H9 (cell line): ENCODE measurements around the gene ZNF101. TPM values are rescaled to one million over a fixed set of nuclear protein-coding genes. Genes with fewer than 3 reads are reported as not detected.

ENCODE experiments used
- DNase-seq: peaks from one replicate; pipeline ENCODE4 v3.0.0-alpha.2; 2017
- H2AFZ ChIP-seq: one replicate; pipeline ENCODE4 v1.6.1; 2013; ENCODE audit warnings: mild to moderate bottlenecking, low read length, control low read depth, moderate library complexity
- H2AK5ac ChIP-seq: 2 replicates; pipeline ENCODE4 v1.6.1; 2013; ENCODE audit warnings: low read length, control low read depth, mixed read lengths; ENCODE audit not compliant: insufficient read length
- H2BK120ac ChIP-seq: one replicate; pipeline ENCODE4 v1.6.1; 2013; ENCODE audit warnings: low read depth, mild to moderate bottlenecking, low read length, control low read depth, inconsistent platforms; ENCODE audit not compliant: poor library complexity, severe bottlenecking
- H2BK12ac ChIP-seq: 2 replicates; pipeline ENCODE4 v1.6.1; 2013; ENCODE audit warnings: low read length, control low read depth, mixed read lengths, low read depth; ENCODE audit not compliant: insufficient read length
- H2BK15ac ChIP-seq: 2 replicates; pipeline ENCODE4 v1.6.1; 2013; ENCODE audit warnings: low read depth, low read length, control low read depth
- H2BK20ac ChIP-seq: one replicate; pipeline ENCODE4 v1.6.1; 2013; ENCODE audit warnings: low read depth, mild to moderate bottlenecking, low read length, control low read depth, inconsistent platforms; ENCODE audit not compliant: poor library complexity, severe bottlenecking
- H2BK5ac ChIP-seq: 2 replicates; pipeline ENCODE4 v1.6.1; 2013; ENCODE audit warnings: low read length, control low read depth, mixed read lengths; ENCODE audit not compliant: insufficient read length
- H3K14ac ChIP-seq: 2 replicates; pipeline ENCODE4 v1.6.1; 2013; ENCODE audit warnings: low read length, control low read depth; ENCODE audit not compliant: insufficient read depth
- H3K18ac ChIP-seq: 2 replicates; pipeline ENCODE4 v1.6.1; 2013; ENCODE audit warnings: low read depth, mild to moderate bottlenecking, mixed read lengths, low read length, control low read depth; ENCODE audit not compliant: insufficient read length
- H3K23ac ChIP-seq: 2 replicates; pipeline ENCODE4 v1.6.1; 2013; ENCODE audit warnings: low read length, control low read depth, mixed read lengths, low read depth; ENCODE audit not compliant: insufficient read length
- H3K23me2 ChIP-seq: 2 replicates; pipeline ENCODE4 v1.6.1; 2013; ENCODE audit warnings: low read depth, mild to moderate bottlenecking, mixed read lengths, low read length, control low read depth; ENCODE audit not compliant: insufficient read length, poor library complexity, severe bottlenecking
- H3K27ac ChIP-seq: 2 replicates; pipeline ENCODE4 v1.5.1; 2013; ENCODE audit warnings: low read length, control low read depth, mixed read lengths, low read depth; ENCODE audit not compliant: insufficient read length
- H3K27me3 ChIP-seq: 2 replicates; pipeline ENCODE4 v1.6.1; 2013; ENCODE audit warnings: low read length, control low read depth, inconsistent platforms; ENCODE audit not compliant: insufficient read depth
- H3K4ac ChIP-seq: 2 replicates; pipeline ENCODE4 v1.6.1; 2013; ENCODE audit warnings: low read depth, mild to moderate bottlenecking, control low read depth, inconsistent platforms, low read length, moderate library complexity
- H3K4me1 ChIP-seq: 2 replicates; pipeline ENCODE4 v1.6.1; 2013; ENCODE audit warnings: low read length, control low read depth, inconsistent platforms; ENCODE audit not compliant: insufficient read depth
- H3K4me2 ChIP-seq: 2 replicates; pipeline ENCODE4 v1.6.1; 2013; ENCODE audit warnings: low read length, control low read depth, mixed read lengths; ENCODE audit not compliant: insufficient read length, insufficient read depth
- H3K56ac ChIP-seq: 2 replicates; pipeline ENCODE4 v1.6.1; 2013; ENCODE audit warnings: low read depth, mild to moderate bottlenecking, mixed read lengths, low read length, control low read depth; ENCODE audit not compliant: insufficient read length
- H3K79me1 ChIP-seq: 2 replicates; pipeline ENCODE4 v1.6.1; 2013; ENCODE audit warnings: low read depth, mild to moderate bottlenecking, moderate library complexity, low read length, control low read depth, inconsistent platforms; ENCODE audit not compliant: insufficient read depth, poor library complexity, severe bottlenecking
- H3K79me2 ChIP-seq: 2 replicates; pipeline ENCODE4 v1.6.1; 2013; ENCODE audit warnings: low read length, control low read depth, inconsistent platforms; ENCODE audit not compliant: insufficient read depth
- H3K9ac ChIP-seq: 2 replicates; pipeline ENCODE4 v1.6.1; 2013; ENCODE audit warnings: low read length, control low read depth, mixed read lengths; ENCODE audit not compliant: insufficient read length; ENCODE audit errors: extremely low read depth
- H3K9me3 ChIP-seq: one replicate; pipeline ENCODE4 v1.6.1; 2013; ENCODE audit warnings: low read depth, low read length, inconsistent platforms; ENCODE audit not compliant: control insufficient read depth
- H3T11ph ChIP-seq: one replicate; pipeline ENCODE4 v1.6.1; 2013; ENCODE audit warnings: mild to moderate bottlenecking, low read length, control low read depth, inconsistent platforms
- H4K20me1 ChIP-seq: one replicate; pipeline ENCODE4 v1.6.1; 2013; ENCODE audit not compliant: control insufficient read depth, insufficient read length, insufficient read depth
- H4K5ac ChIP-seq: 2 replicates; pipeline ENCODE4 v1.6.1; 2013; ENCODE audit warnings: low read depth, mild to moderate bottlenecking, mixed read lengths, low read length, control low read depth; ENCODE audit not compliant: insufficient read length
- H4K8ac ChIP-seq: replicated peaks from 2 replicates; pipeline ENCODE4 v1.6.1; 2013; ENCODE audit warnings: low read length, control low read depth, mixed read lengths, low read depth; ENCODE audit not compliant: insufficient read length
- H4K91ac ChIP-seq: 2 replicates; pipeline ENCODE4 v1.6.1; 2013; ENCODE audit warnings: low read depth, mild to moderate bottlenecking, moderate library complexity, mixed read lengths, low read length, control low read depth; ENCODE audit not compliant: insufficient read length
- H3K27ac Mint-ChIP-seq, 3 experiments: 2 replicates in 2 of 3; 3 replicates in 1 of 3; pipeline ENCODE4 v1.8.0; 2020 to 2021; ENCODE audit warnings: mixed read lengths in 3 of 3, mild to moderate bottlenecking in 1 of 3, moderate library complexity in 1 of 3
- H3K27me3 Mint-ChIP-seq: 2 replicates; pipeline ENCODE4 v1.8.0; 2021; ENCODE audit warnings: low read depth, mild to moderate bottlenecking, moderate library complexity, mixed read lengths
- H3K36me3 Mint-ChIP-seq, 3 experiments: 2 replicates in 2 of 3; 3 replicates in 1 of 3; pipeline ENCODE4 v1.8.0; 2020 to 2021; ENCODE audit warnings: low read depth in 3 of 3, mixed read lengths in 3 of 3; ENCODE audit not compliant: insufficient read depth in 1 of 3
- H3K4me1 Mint-ChIP-seq, 2 experiments: 2 replicates each; pipeline ENCODE4 v1.8.0; 2020; ENCODE audit warnings: mixed read lengths in 2 of 2
- H3K4me3 Mint-ChIP-seq, 2 experiments: 2 replicates in 1 of 2; 3 replicates in 1 of 2; pipeline ENCODE4 v1.8.0; 2020 to 2021; ENCODE audit warnings: mild to moderate bottlenecking in 2 of 2, mixed read lengths in 2 of 2, moderate library complexity in 1 of 2
- H3K9me3 Mint-ChIP-seq, 2 experiments: 2 replicates in 1 of 2; 3 replicates in 1 of 2; pipeline ENCODE4 v1.8.0; 2020; ENCODE audit warnings: mild to moderate bottlenecking in 2 of 2, mixed read lengths in 2 of 2, moderate library complexity in 1 of 2
- WGBS: extraction: QIAGEN DNeasy Blood & Tissue Kit; methylation state at CpG from one replicate; pipeline ENCODE4 v1.1.7; 2013; ENCODE audit warnings: missing lambda C conversion rate, low lambda C conversion rate, mixed read lengths; ENCODE audit not compliant: insufficient read length; ENCODE audit errors: extremely low coverage; 5-methylcytosine and 5-hydroxymethylcytosine counted together
- total RNA-seq: library from RNA; stranded (reverse); gene quantifications from 2 replicates; pipeline ENCODE4 v1.2.1, GENCODE V29; 2021
- TF ChIP-seq, protein P1 (sequence below): fragments of 200-600 bp; sonication (generic); conservative IDR thresholded peaks from 3 replicates; pipeline ENCODE4 v1.8.0; 2021; ENCODE audit warnings: antibody characterized with exemption, mild to moderate bottlenecking

The ZNF101 gene
- total RNA-seq, 1 experiment from 2014 or later, result 46.9 TPM

DNA sequence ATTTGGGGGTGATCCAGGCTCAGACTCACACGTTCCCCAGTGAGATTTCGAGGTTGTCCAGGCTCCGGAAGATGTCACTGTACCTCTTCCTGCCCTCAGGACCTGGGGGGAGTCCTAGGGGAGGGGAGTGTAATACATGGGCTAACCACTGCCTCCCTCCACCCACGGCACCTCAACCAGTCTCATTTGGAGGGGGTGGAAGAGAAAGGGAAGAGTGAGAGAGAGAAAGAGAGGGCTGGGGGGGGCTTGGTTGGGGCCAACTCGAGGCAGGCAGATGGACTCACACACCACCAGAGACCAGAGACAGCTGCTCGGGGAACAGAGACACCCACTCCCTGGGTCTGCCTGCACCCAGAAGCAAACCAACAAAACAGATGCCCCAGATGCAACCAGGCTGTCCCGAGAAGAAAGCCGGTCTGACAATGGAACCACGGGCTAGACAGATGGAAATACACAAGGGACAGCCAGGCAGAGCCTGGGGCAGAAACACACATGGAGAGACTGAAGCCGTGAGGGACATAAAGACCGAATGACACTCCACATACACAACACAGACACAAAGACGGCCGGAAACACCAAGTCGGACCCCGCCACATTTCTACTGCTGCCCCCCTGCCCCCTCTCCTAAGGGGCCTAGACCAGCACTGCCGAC is 26.0 kb upstream of the ZNF101 start:
- H3K4me2 ChIP-seq, result peak overlapping the region; percentile 78
- H3K4me3 Mint-ChIP-seq, result peak overlapping the region; percentile 89 to 90
- H4K8ac ChIP-seq, result no peak overlapping the region
- no peak overlapping the region for H3K27ac ChIP-seq
- H2AFZ ChIP-seq, result no peak overlapping the region
- no peak overlapping the region for H2BK5ac ChIP-seq
- no peaks in the 10 kb centered on the region for H3K27me3 ChIP-seq
- peaks cover 8% of the 10 kb centered on the region for H3K23me2 ChIP-seq
- H3T11ph ChIP-seq, result no peak overlapping the region
- TF ChIP-seq, protein P1, sequence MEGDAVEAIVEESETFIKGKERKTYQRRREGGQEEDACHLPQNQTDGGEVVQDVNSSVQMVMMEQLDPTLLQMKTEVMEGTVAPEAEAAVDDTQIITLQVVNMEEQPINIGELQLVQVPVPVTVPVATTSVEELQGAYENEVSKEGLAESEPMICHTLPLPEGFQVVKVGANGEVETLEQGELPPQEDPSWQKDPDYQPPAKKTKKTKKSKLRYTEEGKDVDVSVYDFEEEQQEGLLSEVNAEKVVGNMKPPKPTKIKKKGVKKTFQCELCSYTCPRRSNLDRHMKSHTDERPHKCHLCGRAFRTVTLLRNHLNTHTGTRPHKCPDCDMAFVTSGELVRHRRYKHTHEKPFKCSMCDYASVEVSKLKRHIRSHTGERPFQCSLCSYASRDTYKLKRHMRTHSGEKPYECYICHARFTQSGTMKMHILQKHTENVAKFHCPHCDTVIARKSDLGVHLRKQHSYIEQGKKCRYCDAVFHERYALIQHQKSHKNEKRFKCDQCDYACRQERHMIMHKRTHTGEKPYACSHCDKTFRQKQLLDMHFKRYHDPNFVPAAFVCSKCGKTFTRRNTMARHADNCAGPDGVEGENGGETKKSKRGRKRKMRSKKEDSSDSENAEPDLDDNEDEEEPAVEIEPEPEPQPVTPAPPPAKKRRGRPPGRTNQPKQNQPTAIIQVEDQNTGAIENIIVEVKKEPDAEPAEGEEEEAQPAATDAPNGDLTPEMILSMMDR, result no peak
- no peak overlapping the region for H2BK120ac ChIP-seq
- no peaks in the 10 kb centered on the region for H3K79me2 ChIP-seq
- no peak overlapping the region for H3K56ac ChIP-seq
- H2BK15ac ChIP-seq, result no peak overlapping the region
- H3K23ac ChIP-seq, result no peak overlapping the region
- no peak overlapping the region for H3K18ac ChIP-seq
- H3K9ac ChIP-seq, result peak overlapping the region; percentile 16
- peak overlapping the region in 2 of 3 experiments; percentile 34 to 96; a peak in 4 of 7 replicates for H3K27ac Mint-ChIP-seq
- no peaks in the 10 kb centered on the region; a peak in 1 of 5 replicates for H3K9me3 Mint-ChIP-seq
- no peaks in the 10 kb centered on the region for H3K27me3 Mint-ChIP-seq
- H3K4me1 ChIP-seq, result no peaks in the 10 kb centered on the region
- no peak overlapping the region for H2BK12ac ChIP-seq
- H3K14ac ChIP-seq, result 0 out of 2 replicates have a peak overlapping the region, but pooled peaks have one; percentile 11
- no peaks in the 10 kb centered on the region for H3K79me1 ChIP-seq
- DNase-seq, result no peak
- H2BK20ac ChIP-seq, result no peak overlapping the region
- no peak overlapping the region for H3K4ac ChIP-seq
- WGBS, result no CpG with 5 or more reads among the region's 16 CpGs
- H3K36me3 Mint-ChIP-seq, result peaks cover 12 to 36% (median 33%) of the 10 kb centered on the region in 3 experiments; a peak in 6 of 7 replicates
- no peak overlapping the region for H4K91ac ChIP-seq
- peaks cover 6 to 11% of the 10 kb centered on the region in 2 experiments for H3K4me1 Mint-ChIP-seq
- H2AK5ac ChIP-seq, result no peak overlapping the region
- no peak overlapping the region for H4K5ac ChIP-seq
- no peaks in the 10 kb centered on the region for H3K9me3 ChIP-seq
- no peaks in the 10 kb centered on the region for H4K20me1 ChIP-seq
